CD14-positive monocyte (primary cell): ENCODE data around the gene MECP2. TPM values are rescaled to one million over a fixed set of nuclear protein-coding genes. Genes with fewer than 3 reads are reported as not detected.

Source experiments
- DNase-seq, 3 donors: peaks; one replicate each; pipeline ENCODE4 v3.0.0-alpha.2; 2011 to 2022
- H2AFZ ChIP-seq: 2 replicates; pipeline ENCODE4 v1.6.0; 2012; ENCODE audit warnings: mild to moderate bottlenecking, low read depth, low read length, inconsistent platforms; ENCODE audit not compliant: insufficient read depth, poor library complexity, severe bottlenecking
- H3K27ac ChIP-seq, 2 donors: 1 replicate in 1 of 2; 2 replicates in 1 of 2; pipeline ENCODE4 v1.5.1; 2012 to 2013; ENCODE audit warnings: low read length in 2 of 2, control low read depth in 1 of 2, inconsistent platforms in 1 of 2, low read depth in 1 of 2, mild to moderate bottlenecking in 1 of 2
- H3K27me3 ChIP-seq, 2 donors: one replicate each; pipeline versions ENCODE4 v1.6.0 to v1.6.1; 2011 to 2013; ENCODE audit warnings: low read length in 2 of 2; ENCODE audit not compliant: control insufficient read depth in 2 of 2, insufficient read depth in 2 of 2
- H3K36me3 ChIP-seq, 2 donors: replicated peaks in 1 of 2; 1 replicate in 1 of 2; 2 replicates in 1 of 2; pipeline versions ENCODE4 v1.5.1 to v1.6.1; 2012 to 2013; ENCODE audit warnings: low read length in 2 of 2, control low read depth in 1 of 2, inconsistent platforms in 1 of 2, mild to moderate bottlenecking in 1 of 2; ENCODE audit not compliant: insufficient read depth in 2 of 2, control insufficient read depth in 1 of 2
- H3K4me1 ChIP-seq, 2 donors: 1 replicate in 1 of 2; 2 replicates in 1 of 2; pipeline versions ENCODE4 v1.5.1 to v1.6.1; 2012 to 2013; ENCODE audit warnings: low read length in 2 of 2, control low read depth in 1 of 2, inconsistent platforms in 1 of 2, mild to moderate bottlenecking in 1 of 2, moderate library complexity in 1 of 2; ENCODE audit not compliant: insufficient read depth in 2 of 2, control insufficient read depth in 1 of 2
- H3K4me2 ChIP-seq: replicated peaks from 2 replicates; pipeline ENCODE3; 2012; ENCODE audit warnings: low read length, moderate library complexity, mild to moderate bottlenecking; ENCODE audit not compliant: poor library complexity, severe bottlenecking; ENCODE audit errors: extremely low read depth
- H3K4me3 ChIP-seq, 3 experiments: fragments of 200-600 bp in 1 of 3; sonication (generic) in 1 of 3; replicated peaks in 1 of 3; 1 replicate in 2 of 3; 2 replicates in 1 of 3; pipeline ENCODE4 v1.5.1; 2011 to 2013; ENCODE audit warnings: low read length in 3 of 3, mild to moderate bottlenecking in 3 of 3, control low read depth in 2 of 3, low read depth in 2 of 3, inconsistent platforms in 1 of 3, moderate library complexity in 1 of 3
- H3K79me2 ChIP-seq: 2 replicates; pipeline ENCODE4 v1.6.0; 2012; ENCODE audit warnings: mild to moderate bottlenecking, control low read depth, inconsistent platforms, low read length, moderate library complexity; ENCODE audit not compliant: insufficient read depth
- H3K9ac ChIP-seq: 2 replicates; pipeline ENCODE4 v1.6.0; 2017; ENCODE audit warnings: low read length, mild to moderate bottlenecking; ENCODE audit not compliant: insufficient read depth, poor library complexity, severe bottlenecking
- H3K9me3 ChIP-seq, 2 donors: replicated peaks in 1 of 2; 1 replicate in 1 of 2; 2 replicates in 1 of 2; pipeline versions ENCODE4 v1.5.1 to v1.6.1; 2012 to 2013; ENCODE audit warnings: low read length in 2 of 2, control low read depth in 1 of 2; ENCODE audit not compliant: control insufficient read depth in 1 of 2, insufficient read depth in 1 of 2
- H4K20me1 ChIP-seq: 2 replicates; pipeline ENCODE4 v1.6.0; 2012; ENCODE audit warnings: mild to moderate bottlenecking, low read length, control low read depth, moderate library complexity; ENCODE audit not compliant: insufficient read depth
- H3K27ac Mint-ChIP-seq, 7 donors: one replicate each; pipeline ENCODE4 v1.8.0; 2020; ENCODE audit warnings: mild to moderate bottlenecking in 7 of 7, mixed read lengths in 7 of 7, moderate library complexity in 6 of 7, inconsistent platforms in 2 of 7
- H3K27me3 Mint-ChIP-seq, 3 donors: one replicate each; pipeline ENCODE4 v1.8.0; 2021 to 2022; ENCODE audit warnings: low read depth in 3 of 3, mild to moderate bottlenecking in 3 of 3, mixed read lengths in 3 of 3, moderate library complexity in 3 of 3, inconsistent platforms in 1 of 3
- H3K36me3 Mint-ChIP-seq, 2 donors: one replicate each; pipeline ENCODE4 v1.8.0; 2020; ENCODE audit warnings: mixed read lengths in 2 of 2, inconsistent platforms in 1 of 2, mild to moderate bottlenecking in 1 of 2
- H3K4me1 Mint-ChIP-seq: one replicate; pipeline ENCODE4 v1.8.0; 2020; ENCODE audit warnings: mild to moderate bottlenecking, mixed read lengths
- H3K4me3 Mint-ChIP-seq, 2 donors: one replicate each; pipeline ENCODE4 v1.8.0; 2020; ENCODE audit warnings: mild to moderate bottlenecking in 2 of 2, mixed read lengths in 2 of 2, moderate library complexity in 1 of 2
- H3K9me3 Mint-ChIP-seq, 7 donors: one replicate each; pipeline ENCODE4 v1.8.0; 2020 to 2022; ENCODE audit warnings: mixed read lengths in 7 of 7, mild to moderate bottlenecking in 6 of 7, moderate library complexity in 6 of 7, inconsistent platforms in 2 of 7
- WGBS: methylation state at CpG from one replicate; pipeline ENCODE4 v1.1.5; 2013; ENCODE audit warnings: missing lambda C conversion rate; ENCODE audit not compliant: insufficient coverage; 5-methylcytosine and 5-hydroxymethylcytosine counted together
- intact Hi-C, 2 donors: fragments of 100-400 bp; cut with micrococcal nuclease; formaldehyde crosslinking; loops; one replicate each; pipeline versions ENCODE4 v1.15.0 to v1.15.1; 2023
- polyA plus RNA-seq, 3 donors: library from polyadenylated mRNA; depleted of rRNA in 1 of 3; unstranded in 2 of 3; stranded (reverse) in 1 of 3; fragments of 300-500 nt in 2 of 3; fragments of >200 nt in 1 of 3; fragmentation: Illumina TruSeq in 2 of 3; gene quantifications; 1 replicate in 2 of 3; 2 replicates in 1 of 3; pipeline ENCODE4 v1.2.3, GENCODE V29; 2012 to 2021
- TF ChIP-seq, protein P1 (sequence below): fragments of 200-600 bp; IDR thresholded peaks from one replicate; pipeline ENCODE4 v1.8.0; 2022; ENCODE audit warnings: antibody characterized with exemption, mild to moderate bottlenecking

Gene MECP2
- polyA plus RNA-seq, 3 donors: 5.2 to 21.2 (median 9.6) TPM

- H3K4me3 ChIP-seq: no peak overlapping the region
- no peak overlapping the region for H3K27ac Mint-ChIP-seq
- intact Hi-C loops: no loop called here
Observed at GRCh38 chrX:154115071-154115470, 17.6 kb upstream of the MECP2 start.

DNA sequence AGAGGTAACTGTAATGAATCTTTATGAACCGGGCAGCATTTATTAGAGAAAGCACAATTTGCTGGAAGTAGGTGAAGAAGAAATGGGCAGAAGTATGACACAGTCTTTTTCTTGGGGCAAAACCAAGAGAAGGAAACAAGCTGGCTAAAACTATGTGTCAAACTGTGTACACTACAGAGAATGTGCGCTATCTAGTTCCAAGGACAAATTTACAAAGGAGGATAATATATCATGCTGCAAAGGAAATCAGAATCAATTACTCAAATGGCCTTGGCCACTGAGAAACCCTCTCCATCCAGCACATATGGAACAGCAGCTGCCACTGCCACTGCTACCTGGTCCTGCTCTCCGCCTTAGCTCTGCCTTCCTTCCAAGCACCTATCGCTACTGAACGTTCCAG is 17.1 kb upstream of the MECP2 start:
- no peak overlapping the region for H3K4me3 Mint-ChIP-seq
- H2AFZ ChIP-seq: no peak overlapping the region
- DNase-seq: no peak
- no peaks in the 10 kb centered on the region for H3K79me2 ChIP-seq
- intact Hi-C loops: no loop called here
- H3K36me3 Mint-ChIP-seq: no peaks in the 10 kb centered on the region
- H3K27ac ChIP-seq: no peak overlapping the region
- peaks cover 0 to 16% (median 1%) of the 10 kb centered on the region in 7 donors for H3K9me3 Mint-ChIP-seq
- TF ChIP-seq, protein P1, sequence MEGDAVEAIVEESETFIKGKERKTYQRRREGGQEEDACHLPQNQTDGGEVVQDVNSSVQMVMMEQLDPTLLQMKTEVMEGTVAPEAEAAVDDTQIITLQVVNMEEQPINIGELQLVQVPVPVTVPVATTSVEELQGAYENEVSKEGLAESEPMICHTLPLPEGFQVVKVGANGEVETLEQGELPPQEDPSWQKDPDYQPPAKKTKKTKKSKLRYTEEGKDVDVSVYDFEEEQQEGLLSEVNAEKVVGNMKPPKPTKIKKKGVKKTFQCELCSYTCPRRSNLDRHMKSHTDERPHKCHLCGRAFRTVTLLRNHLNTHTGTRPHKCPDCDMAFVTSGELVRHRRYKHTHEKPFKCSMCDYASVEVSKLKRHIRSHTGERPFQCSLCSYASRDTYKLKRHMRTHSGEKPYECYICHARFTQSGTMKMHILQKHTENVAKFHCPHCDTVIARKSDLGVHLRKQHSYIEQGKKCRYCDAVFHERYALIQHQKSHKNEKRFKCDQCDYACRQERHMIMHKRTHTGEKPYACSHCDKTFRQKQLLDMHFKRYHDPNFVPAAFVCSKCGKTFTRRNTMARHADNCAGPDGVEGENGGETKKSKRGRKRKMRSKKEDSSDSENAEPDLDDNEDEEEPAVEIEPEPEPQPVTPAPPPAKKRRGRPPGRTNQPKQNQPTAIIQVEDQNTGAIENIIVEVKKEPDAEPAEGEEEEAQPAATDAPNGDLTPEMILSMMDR: no peak
- H3K9me3 ChIP-seq: no peaks in the 10 kb centered on the region
- no peaks in the 10 kb centered on the region for H3K36me3 ChIP-seq
- WGBS: 93% methylated on average over 3 of the region's 5 CpGs
- no peak overlapping the region for H3K9ac ChIP-seq
- no peaks in the 10 kb centered on the region for H4K20me1 ChIP-seq
- H3K27me3 ChIP-seq: peaks cover 0 to 11% of the 10 kb centered on the region in 2 donors
- H3K27me3 Mint-ChIP-seq: peaks cover 2 to 19% (median 3%) of the 10 kb centered on the region in 3 donors
- no peak overlapping the region for H3K4me3 ChIP-seq
- peaks cover 0 to 8% of the 10 kb centered on the region in 2 donors for H3K4me1 ChIP-seq
- H3K27ac Mint-ChIP-seq: no peak overlapping the region
- H3K4me2 ChIP-seq: no peak overlapping the region
- peaks cover 6% of the 10 kb centered on the region for H3K4me1 Mint-ChIP-seq

More at GRCh38 chrX:154115071-154115470, 17.6 kb upstream of the MECP2 start:
- TF ChIP-seq, protein P1: no peak
- H3K79me2 ChIP-seq: no peaks in the 10 kb centered on the region
- no peak overlapping the region for H3K4me2 ChIP-seq
- no peak overlapping the region for H2AFZ ChIP-seq
- no peaks in the 10 kb centered on the region for H3K36me3 ChIP-seq
- Mint-ChIP-seq H3K9me3 (peaks cover 0 to 16% (median 1%) of the 10 kb centered on the region in 7 donors), H3K4me1 (peaks cover 6% of the 10 kb centered on the region), H3K4me3 (no peak overlapping the region), H3K27me3 (peaks cover 2 to 19% (median 3%) of the 10 kb centered on the region in 3 donors), H3K36me3 (no peaks in the 10 kb centered on the region)
- H3K4me1 ChIP-seq: peaks cover 0 to 8% of the 10 kb centered on the region in 2 donors
- H3K27ac ChIP-seq: no peak overlapping the region
- no peaks in the 10 kb centered on the region for H3K9me3 ChIP-seq
- H3K9ac ChIP-seq: no peak overlapping the region
- DNase-seq: no peak
- no peaks in the 10 kb centered on the region for H4K20me1 ChIP-seq
- peaks cover 0 to 11% of the 10 kb centered on the region in 2 donors for H3K27me3 ChIP-seq
- 96% methylated on average over 4 of the region's 10 CpGs for WGBS
